Fibroblast of lung (primary cell): Measurements from ENCODE around the gene PPIAL4G. TPM values are rescaled to one million over a fixed set of nuclear protein-coding genes. Genes with fewer than 3 reads are reported as not detected.
A peak's percentile ranks its signal among the peaks of the same experiment; 100 is the strongest.
"Not testable (repeated sequence)": the region's sequence is repeated elsewhere in the genome, so short reads cannot be mapped to it uniquely, and the experiment has no call there.

Source experiments
- DNase-seq, 2 donors: peaks; one replicate each; pipeline versions ENCODE4 v3.0.0 to v3.0.0-alpha.2; 2010; ENCODE audit warnings: low read depth in 2 of 2
- H2AFZ ChIP-seq: 2 replicates; pipeline ENCODE4 v1.5.1; 2012; ENCODE audit warnings: low read length, control low read depth, inconsistent platforms
- H3K27ac ChIP-seq: 2 replicates; pipeline ENCODE4 v1.5.1; 2011; ENCODE audit warnings: low read length, control low read depth; ENCODE audit not compliant: insufficient read depth
- H3K27me3 ChIP-seq: 2 replicates; pipeline ENCODE4 v1.5.1; 2011; ENCODE audit warnings: mild to moderate bottlenecking, low read length; ENCODE audit not compliant: control insufficient read depth, insufficient read depth
- H3K36me3 ChIP-seq: 2 replicates; pipeline ENCODE4 v1.5.1; 2011; ENCODE audit warnings: low read length; ENCODE audit not compliant: control insufficient read depth, insufficient read depth
- H3K4me1 ChIP-seq: 2 replicates; pipeline ENCODE4 v1.5.1; 2011; ENCODE audit warnings: low read length; ENCODE audit not compliant: control insufficient read depth, insufficient read depth; ENCODE audit errors: extremely low read depth
- H3K4me2 ChIP-seq: 2 replicates; pipeline ENCODE4 v1.5.1; 2011; ENCODE audit warnings: low read length, control low read depth; ENCODE audit not compliant: insufficient read depth; ENCODE audit errors: extremely low read depth
- H3K4me3 ChIP-seq, 4 experiments: fragments of 200-600 bp in 1 of 4; sonication (generic) in 1 of 4; replicated peaks in 1 of 4; 2 replicates each; pipeline ENCODE4 v1.5.1; 2011 to 2016; ENCODE audit warnings: low read length in 4 of 4, low read depth in 3 of 4, mild to moderate bottlenecking in 3 of 4, control low read depth in 2 of 4, inconsistent platforms in 1 of 4, mixed read lengths in 1 of 4; ENCODE audit not compliant: insufficient read depth in 1 of 4; ENCODE audit errors: control extremely low read depth in 1 of 4
- H3K79me2 ChIP-seq: 2 replicates; pipeline ENCODE4 v1.5.1; 2012; ENCODE audit warnings: mild to moderate bottlenecking, low read length, inconsistent platforms; ENCODE audit not compliant: control insufficient read depth, insufficient read depth
- H3K9ac ChIP-seq: 2 replicates; pipeline ENCODE4 v1.5.1; 2011; ENCODE audit warnings: mild to moderate bottlenecking, low read length, control low read depth; ENCODE audit not compliant: insufficient read depth
- H3K9me3 ChIP-seq: 2 replicates; pipeline ENCODE4 v1.5.1; 2012; ENCODE audit warnings: low read depth, low read length; ENCODE audit not compliant: control insufficient read depth, insufficient read depth
- H4K20me1 ChIP-seq: 2 replicates; pipeline ENCODE4 v1.5.1; 2011; ENCODE audit warnings: low read length; ENCODE audit not compliant: control insufficient read depth, insufficient read depth; ENCODE audit errors: extremely low read depth
- polyA plus RNA-seq, 2 donors: library from polyadenylated mRNA; depleted of rRNA in 1 of 2; stranded (reverse) in 1 of 2; unstranded in 1 of 2; fragments of >200 nt; gene quantifications; 2 replicates each; pipeline ENCODE4 v1.2.1, GENCODE V29; 2011 to 2012; ENCODE audit warnings: missing spikeins in 1 of 2
- total RNA-seq: library from RNA; depleted of rRNA; stranded (reverse); fragments of >200 nt; gene quantifications from 2 replicates; pipeline ENCODE4 v1.2.1, GENCODE V29; 2014

Gene PPIAL4G
- total and polyA plus RNA-seq, 2 donors (not counting 1 experiment from before 2014, with no cell fraction given) = not detected

- H3K79me2 ChIP-seq, H3K36me3 ChIP-seq, H3K4me1 ChIP-seq, H4K20me1 ChIP-seq, H3K9me3 ChIP-seq, H3K9ac ChIP-seq, H3K27me3 ChIP-seq, H3K27ac ChIP-seq: not testable (repeated sequence)
- Histone ChIP-seq H3K4me3 (peak overlapping the region in 3 of 4 experiments; percentile 14 to 65 (median 56)), H2AFZ (peak overlapping the region; percentile 33), H3K4me2 (peak overlapping the region; percentile 35)
- DNase-seq = peak; percentile 97 to 98
These were observed 39.6 kb upstream of the PPIAL4G start for GRCh38 chr1:148522561-148523204.

- not testable (repeated sequence) for H3K27me3 ChIP-seq, H3K36me3 ChIP-seq, H3K79me2 ChIP-seq, H3K9ac ChIP-seq, H3K9me3 ChIP-seq, H2AFZ ChIP-seq, H3K4me1 ChIP-seq, H3K4me2 ChIP-seq, H4K20me1 ChIP-seq
- peak; percentile 85 to 91 for DNase-seq
- H3K27ac ChIP-seq = peak overlapping the region; percentile 38
- peak overlapping the region in 2 of 4 experiments; percentile 24 to 27 for H3K4me3 ChIP-seq
These were observed 39.0 kb upstream of the PPIAL4G start for GRCh38 chr1:148522072-148522471.

- not testable (repeated sequence) for H2AFZ ChIP-seq, H3K4me1 ChIP-seq, H3K79me2 ChIP-seq, H3K27ac ChIP-seq, H3K4me2 ChIP-seq, H3K4me3 ChIP-seq, H3K9me3 ChIP-seq, H4K20me1 ChIP-seq, H3K9ac ChIP-seq, H3K27me3 ChIP-seq, DNase-seq, H3K36me3 ChIP-seq
These were observed 31.2 kb upstream of the PPIAL4G start for GRCh38 chr1:148514310-148514709.

GRCh38 chr1:148512571-148513184, 29.6 kb upstream of the PPIAL4G start:
- H2AFZ ChIP-seq, H3K27ac ChIP-seq, H3K27me3 ChIP-seq, H3K9ac ChIP-seq, H3K4me1 ChIP-seq, H3K9me3 ChIP-seq, H3K79me2 ChIP-seq, H3K4me3 ChIP-seq, H3K36me3 ChIP-seq, H4K20me1 ChIP-seq, H3K4me2 ChIP-seq: not testable (repeated sequence)
- peak; percentile 26 to 84 for DNase-seq

GRCh38 chr1:148493933-148494332, 10.8 kb upstream of the PPIAL4G start:
- not testable (repeated sequence) for H3K79me2 ChIP-seq, H3K4me3 ChIP-seq, DNase-seq, H4K20me1 ChIP-seq, H3K9me3 ChIP-seq, H3K9ac ChIP-seq, H3K4me1 ChIP-seq, H3K36me3 ChIP-seq, H3K4me2 ChIP-seq, H2AFZ ChIP-seq, H3K27me3 ChIP-seq, H3K27ac ChIP-seq

- H3K79me2 ChIP-seq, H3K36me3 ChIP-seq, H3K4me1 ChIP-seq, H3K4me2 ChIP-seq, H3K9ac ChIP-seq, H3K27me3 ChIP-seq, DNase-seq, H3K4me3 ChIP-seq, H3K9me3 ChIP-seq, H4K20me1 ChIP-seq, H2AFZ ChIP-seq, H3K27ac ChIP-seq: not testable (repeated sequence)
These were observed 2.0 kb downstream of the PPIAL4G start for GRCh38 chr1:148481134-148481533.

GRCh38 chr1:148459694-148460093, 23.4 kb downstream of the PPIAL4G start:
- H4K20me1 ChIP-seq, H3K27ac ChIP-seq, H3K79me2 ChIP-seq, H3K4me1 ChIP-seq, H2AFZ ChIP-seq, H3K9ac ChIP-seq, H3K36me3 ChIP-seq, H3K27me3 ChIP-seq, DNase-seq, H3K9me3 ChIP-seq, H3K4me2 ChIP-seq: not testable (repeated sequence)
- peak overlapping the region in 2 of 4 experiments; percentile 40 to 63 for H3K4me3 ChIP-seq
